KMS-11 (cell line): ENCODE results near the gene HIGD1C.

Experiments used
- H2AFZ ChIP-seq: fragments of 200-600 bp; sonication (generic); 2 replicates; pipeline ENCODE4 v1.6.1; 2016; ENCODE audit warnings: antibody characterized with exemption, mixed run types, low read depth
- H3K27ac ChIP-seq: fragments of 200-600 bp; sonication (generic); 2 replicates; pipeline ENCODE4 v1.6.1; 2016; ENCODE audit warnings: mild to moderate bottlenecking, mixed run types
- H3K27me3 ChIP-seq: fragments of 200-600 bp; sonication (generic); 2 replicates; pipeline ENCODE4 v1.6.1; 2017; ENCODE audit warnings: mild to moderate bottlenecking, low read depth, mixed run types, moderate library complexity; ENCODE audit not compliant: insufficient read depth
- H3K36me3 ChIP-seq: fragments of 200-600 bp; sonication (generic); 2 replicates; pipeline ENCODE4 v1.6.1; 2017; ENCODE audit warnings: mild to moderate bottlenecking, mixed run types; ENCODE audit not compliant: insufficient read depth
- H3K4me1 ChIP-seq: fragments of 200-600 bp; sonication (generic); 2 replicates; pipeline ENCODE4 v1.6.1; 2016; ENCODE audit warnings: mild to moderate bottlenecking, low read depth, mixed run types; ENCODE audit not compliant: poor library complexity, severe bottlenecking
- H3K4me2 ChIP-seq: fragments of 200-600 bp; sonication (generic); 2 replicates; pipeline ENCODE4 v1.7.0; 2016; ENCODE audit warnings: mild to moderate bottlenecking, mixed run types
- H3K4me3 ChIP-seq: fragments of 200-600 bp; sonication (generic); IDR thresholded peaks from 2 replicates; pipeline ENCODE4 v1.6.1; 2017; ENCODE audit warnings: low read depth, low read length, mixed read lengths; ENCODE audit not compliant: insufficient read depth
- H3K79me2 ChIP-seq: fragments of 200-600 bp; sonication (generic); 2 replicates; pipeline ENCODE4 v1.6.1; 2016; ENCODE audit warnings: low read depth, mixed run types; ENCODE audit not compliant: insufficient read depth
- H3K9ac ChIP-seq: fragments of 200-600 bp; sonication (generic); 2 replicates; pipeline ENCODE4 v1.6.1; 2016; ENCODE audit warnings: mild to moderate bottlenecking, mixed run types
- H4K20me1 ChIP-seq: fragments of 200-600 bp; sonication (generic); 2 replicates; pipeline ENCODE4 v1.6.1; 2016; ENCODE audit warnings: mild to moderate bottlenecking, mixed run types; ENCODE audit not compliant: insufficient read depth
- TF ChIP-seq, protein P1 (sequence below): fragments of 200-600 bp; sonication (generic); conservative IDR thresholded peaks from 2 replicates; pipeline ENCODE4 v1.6.1; 2017; ENCODE audit warnings: low read depth, mild to moderate bottlenecking, antibody characterized with exemption, low read length, moderate library complexity, mixed read lengths

HIGD1C gene

DNA sequence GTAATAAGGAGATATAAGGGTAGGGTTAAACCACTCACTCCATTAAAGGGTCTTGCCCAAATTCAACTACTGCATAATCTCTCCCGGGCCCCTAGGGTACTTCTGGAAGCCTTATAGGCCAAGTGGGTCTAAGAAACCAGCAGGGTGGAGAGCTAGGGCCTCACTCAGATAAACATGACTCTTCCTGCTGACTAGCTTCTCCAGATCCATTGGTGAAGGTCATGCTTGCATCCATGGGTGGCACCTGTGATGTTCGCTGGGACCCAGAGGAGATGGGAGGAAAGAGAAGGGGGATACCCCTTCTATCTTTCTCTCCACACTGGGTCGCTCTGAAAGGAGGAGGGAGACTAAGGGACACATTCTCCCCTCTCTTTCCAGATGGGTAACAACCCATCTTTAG lies 36.1 kb upstream of the HIGD1C start:
- H3K79me2 ChIP-seq = no peaks in the 10 kb centered on the region
- no peaks in the 10 kb centered on the region for H3K36me3 ChIP-seq
- H3K4me2 ChIP-seq = no peak overlapping the region
- H3K27ac ChIP-seq = no peak overlapping the region
- peaks cover 37% of the 10 kb centered on the region for H3K4me1 ChIP-seq
- H2AFZ ChIP-seq = no peak overlapping the region
- no peak overlapping the region for H3K4me3 ChIP-seq
- no peaks in the 10 kb centered on the region for H3K27me3 ChIP-seq
- H4K20me1 ChIP-seq = no peaks in the 10 kb centered on the region
- TF ChIP-seq, protein P1, sequence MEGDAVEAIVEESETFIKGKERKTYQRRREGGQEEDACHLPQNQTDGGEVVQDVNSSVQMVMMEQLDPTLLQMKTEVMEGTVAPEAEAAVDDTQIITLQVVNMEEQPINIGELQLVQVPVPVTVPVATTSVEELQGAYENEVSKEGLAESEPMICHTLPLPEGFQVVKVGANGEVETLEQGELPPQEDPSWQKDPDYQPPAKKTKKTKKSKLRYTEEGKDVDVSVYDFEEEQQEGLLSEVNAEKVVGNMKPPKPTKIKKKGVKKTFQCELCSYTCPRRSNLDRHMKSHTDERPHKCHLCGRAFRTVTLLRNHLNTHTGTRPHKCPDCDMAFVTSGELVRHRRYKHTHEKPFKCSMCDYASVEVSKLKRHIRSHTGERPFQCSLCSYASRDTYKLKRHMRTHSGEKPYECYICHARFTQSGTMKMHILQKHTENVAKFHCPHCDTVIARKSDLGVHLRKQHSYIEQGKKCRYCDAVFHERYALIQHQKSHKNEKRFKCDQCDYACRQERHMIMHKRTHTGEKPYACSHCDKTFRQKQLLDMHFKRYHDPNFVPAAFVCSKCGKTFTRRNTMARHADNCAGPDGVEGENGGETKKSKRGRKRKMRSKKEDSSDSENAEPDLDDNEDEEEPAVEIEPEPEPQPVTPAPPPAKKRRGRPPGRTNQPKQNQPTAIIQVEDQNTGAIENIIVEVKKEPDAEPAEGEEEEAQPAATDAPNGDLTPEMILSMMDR = no peak
- H3K9ac ChIP-seq = no peak overlapping the region

DNA sequence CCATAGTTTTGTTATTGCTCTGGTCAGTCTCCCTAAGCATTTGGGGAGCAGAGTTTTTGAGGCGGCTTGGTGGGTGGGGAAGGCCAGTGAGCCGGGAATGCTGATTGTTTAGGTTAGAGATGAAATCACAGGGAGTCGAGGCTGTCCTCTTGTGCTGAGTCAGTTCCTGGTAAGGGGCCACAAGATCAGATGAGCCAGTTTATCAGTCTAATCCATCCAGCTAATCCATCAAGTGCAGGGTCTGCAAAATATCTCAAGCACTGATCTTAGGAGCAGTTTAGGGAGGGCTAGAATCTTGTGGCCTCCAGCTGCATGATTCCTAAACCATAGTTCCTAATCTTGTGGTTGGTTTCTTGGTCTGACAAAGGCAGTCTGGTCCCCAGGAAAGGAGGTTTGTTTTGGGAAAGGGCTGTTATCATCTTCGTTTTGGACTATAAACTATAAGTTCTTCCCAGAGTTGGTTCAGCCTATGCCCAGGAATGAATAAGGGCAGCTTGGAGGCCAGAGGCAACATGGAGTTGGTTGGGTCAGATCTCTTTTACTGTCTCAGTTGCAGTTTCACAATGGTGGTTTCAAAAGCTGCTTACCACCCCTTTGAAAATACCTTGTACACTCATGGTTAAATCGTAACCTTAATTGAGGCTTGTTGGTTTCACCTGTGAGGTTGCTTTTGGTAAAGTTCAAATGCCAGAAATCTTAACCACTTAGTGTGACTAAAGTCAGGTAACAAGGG lies 33.6 kb upstream of the HIGD1C start:
- no peak overlapping the region for H3K9ac ChIP-seq
- peak overlapping the region; percentile 31; the same call in 1 of the 2 replicates for H2AFZ ChIP-seq
- H3K4me3 ChIP-seq = no peak overlapping the region
- peak overlapping the region; percentile 62 for H3K27ac ChIP-seq
- TF ChIP-seq, protein P1 = no peak
- no peaks in the 10 kb centered on the region for H3K36me3 ChIP-seq
- peak overlapping the region; percentile 62 for H3K4me2 ChIP-seq
- H3K27me3 ChIP-seq = no peaks in the 10 kb centered on the region
- no peaks in the 10 kb centered on the region for H4K20me1 ChIP-seq
- peaks cover 61% of the 10 kb centered on the region for H3K4me1 ChIP-seq
- H3K79me2 ChIP-seq = no peaks in the 10 kb centered on the region

DNA sequence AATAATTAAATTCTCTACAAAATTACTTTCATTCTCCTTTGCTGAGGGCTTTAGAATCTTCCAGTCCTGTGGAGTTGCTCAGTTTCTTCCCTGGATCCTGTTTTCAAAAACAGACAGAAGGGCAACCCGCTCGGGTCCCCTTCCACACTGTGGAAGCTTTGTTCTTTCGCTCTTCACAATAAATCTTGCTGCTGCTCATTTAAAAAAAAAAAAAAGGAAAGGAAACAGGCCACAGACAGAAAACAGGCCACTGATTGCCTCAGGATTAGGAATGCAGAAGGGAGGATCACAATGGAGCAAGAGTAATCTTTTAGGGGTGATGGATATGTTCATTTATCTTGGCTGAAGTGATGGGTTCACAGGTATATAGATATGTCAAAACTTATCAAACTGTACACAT lies 29.5 kb upstream of the HIGD1C start:
- Histone ChIP-seq H3K9ac (no peak overlapping the region), H2AFZ (no peak overlapping the region), H4K20me1 (no peaks in the 10 kb centered on the region), H3K4me2 (no peak overlapping the region; the same call in 1 of the 2 replicates), H3K36me3 (no peaks in the 10 kb centered on the region), H3K4me3 (no peak overlapping the region), H3K27ac (no peak overlapping the region), H3K4me1 (peaks cover 94% of the 10 kb centered on the region), H3K27me3 (no peaks in the 10 kb centered on the region), H3K79me2 (no peaks in the 10 kb centered on the region)
- TF ChIP-seq, protein P1 = no peak

DNA sequence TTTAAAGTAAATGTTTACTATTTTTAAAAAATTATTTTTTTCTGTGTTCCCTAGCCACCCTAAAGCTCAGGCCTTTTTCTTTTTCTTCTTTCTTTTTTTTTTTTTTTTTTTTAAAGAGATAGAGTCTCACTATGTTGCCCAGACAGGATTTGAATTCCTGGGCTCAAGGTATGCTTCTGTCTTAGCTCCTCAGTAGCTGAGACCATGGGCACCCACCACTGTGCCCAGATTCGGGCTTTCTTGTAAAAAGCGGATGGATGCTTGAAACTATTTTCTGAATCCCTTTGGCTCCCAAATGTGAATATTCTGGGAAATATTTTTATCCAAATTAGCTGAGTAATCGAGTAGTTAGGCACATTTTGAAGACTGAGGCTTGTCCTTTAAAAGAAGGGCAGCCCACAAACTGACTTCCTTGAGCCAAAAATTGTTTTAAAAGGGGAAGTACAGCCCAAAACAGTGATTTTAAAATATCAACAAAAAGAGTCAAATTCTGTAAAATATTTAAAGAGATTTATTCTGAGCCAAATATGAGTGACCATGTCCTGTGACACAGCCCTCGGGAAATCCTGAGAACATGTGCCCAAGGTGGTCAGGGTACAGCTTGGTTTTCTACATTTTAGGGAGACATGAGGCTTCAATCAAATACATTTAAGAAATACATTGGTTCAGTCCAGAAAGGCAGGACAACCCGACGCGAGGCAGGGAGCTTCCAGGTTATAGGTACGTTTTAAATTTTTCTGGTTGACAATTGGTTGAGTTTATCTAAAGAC lies 28.8 kb upstream of the HIGD1C start:
- peaks cover 91% of the 10 kb centered on the region for H3K4me1 ChIP-seq
- no peaks in the 10 kb centered on the region for H3K36me3 ChIP-seq
- peak overlapping the region; percentile 83 for H3K4me2 ChIP-seq
- no peak overlapping the region for H3K4me3 ChIP-seq
- TF ChIP-seq, protein P1 = no peak
- no peaks in the 10 kb centered on the region for H4K20me1 ChIP-seq
- peak overlapping the region; percentile 33; the same call in 1 of the 2 replicates for H3K9ac ChIP-seq
- H3K27ac ChIP-seq = peak overlapping the region; percentile 64
- H2AFZ ChIP-seq = peak overlapping the region; percentile 62
- H3K79me2 ChIP-seq = no peaks in the 10 kb centered on the region
- no peaks in the 10 kb centered on the region for H3K27me3 ChIP-seq
